Measurements from ENCODE around the gene CD163L1.

Gene CD163L1

DNA sequence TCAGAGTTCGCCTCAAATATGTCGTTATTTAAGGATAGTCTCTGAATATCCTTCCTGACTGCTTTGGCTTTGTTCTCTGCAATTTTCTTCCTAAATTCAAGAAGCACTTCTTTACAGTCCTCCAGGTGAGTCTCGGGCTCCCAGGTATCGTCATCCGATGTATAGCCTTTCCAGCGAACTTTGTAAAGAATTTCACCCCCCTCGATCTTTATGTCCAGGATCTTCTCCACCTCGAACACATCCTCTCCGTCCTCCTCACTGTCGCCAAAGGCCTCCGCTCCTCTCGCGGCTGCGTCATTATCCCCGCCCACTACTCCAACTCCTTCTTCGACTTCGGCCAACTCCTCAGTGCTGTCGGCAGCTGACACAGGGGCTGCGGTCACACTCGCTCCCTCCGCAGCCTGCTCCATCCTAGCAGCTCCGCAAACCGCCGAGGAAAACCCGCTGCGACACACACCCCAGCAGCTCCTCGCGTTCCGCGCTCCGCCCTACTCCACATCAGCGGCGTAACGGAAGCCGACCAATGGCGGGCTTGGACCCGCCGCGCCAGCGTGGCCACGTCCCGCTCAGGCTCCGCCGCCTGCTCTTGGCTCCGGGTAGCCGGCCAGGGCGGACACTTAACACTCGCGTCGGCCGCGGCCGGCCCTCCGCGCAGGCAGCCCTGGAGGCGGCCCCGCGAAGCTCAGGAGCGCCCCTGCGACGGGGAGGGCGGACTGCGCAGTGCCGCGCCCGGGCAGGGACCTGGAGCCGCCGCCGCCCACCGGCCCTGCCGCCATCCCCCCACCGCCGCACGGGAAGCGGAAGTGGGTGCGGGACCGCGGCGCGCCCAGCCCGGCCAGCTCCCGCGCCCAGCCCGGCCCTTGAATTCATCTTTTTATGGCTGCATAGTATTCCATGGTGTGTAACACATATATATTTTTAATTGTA lies 4.1 kb downstream of the CD163L1 start:
- TF ChIP-seq, protein P1, sequence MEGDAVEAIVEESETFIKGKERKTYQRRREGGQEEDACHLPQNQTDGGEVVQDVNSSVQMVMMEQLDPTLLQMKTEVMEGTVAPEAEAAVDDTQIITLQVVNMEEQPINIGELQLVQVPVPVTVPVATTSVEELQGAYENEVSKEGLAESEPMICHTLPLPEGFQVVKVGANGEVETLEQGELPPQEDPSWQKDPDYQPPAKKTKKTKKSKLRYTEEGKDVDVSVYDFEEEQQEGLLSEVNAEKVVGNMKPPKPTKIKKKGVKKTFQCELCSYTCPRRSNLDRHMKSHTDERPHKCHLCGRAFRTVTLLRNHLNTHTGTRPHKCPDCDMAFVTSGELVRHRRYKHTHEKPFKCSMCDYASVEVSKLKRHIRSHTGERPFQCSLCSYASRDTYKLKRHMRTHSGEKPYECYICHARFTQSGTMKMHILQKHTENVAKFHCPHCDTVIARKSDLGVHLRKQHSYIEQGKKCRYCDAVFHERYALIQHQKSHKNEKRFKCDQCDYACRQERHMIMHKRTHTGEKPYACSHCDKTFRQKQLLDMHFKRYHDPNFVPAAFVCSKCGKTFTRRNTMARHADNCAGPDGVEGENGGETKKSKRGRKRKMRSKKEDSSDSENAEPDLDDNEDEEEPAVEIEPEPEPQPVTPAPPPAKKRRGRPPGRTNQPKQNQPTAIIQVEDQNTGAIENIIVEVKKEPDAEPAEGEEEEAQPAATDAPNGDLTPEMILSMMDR (IDR thresholded peaks at IDR 0.05), result no peak

DNA sequence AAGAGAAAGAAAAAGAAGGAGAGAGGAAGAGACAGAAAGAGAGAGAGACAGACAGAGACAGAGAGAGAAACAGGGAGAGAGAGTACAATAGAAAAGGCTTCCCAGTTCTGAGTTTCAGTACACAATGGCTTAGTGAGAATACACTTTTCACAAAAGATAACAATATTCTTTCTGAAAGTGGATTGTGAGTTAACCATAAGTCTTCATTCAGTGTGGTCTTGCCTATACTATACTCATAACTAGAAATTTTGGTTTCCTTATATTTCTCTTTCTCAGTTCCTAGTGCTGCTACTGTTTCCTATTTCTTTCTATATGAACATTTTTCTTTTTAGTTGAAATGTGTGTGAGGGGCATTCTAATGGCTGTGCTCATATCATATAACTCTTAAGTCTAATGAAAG lies 9.3 kb downstream of the CD163L1 start:
- TF ChIP-seq, protein P1 (IDR thresholded peaks at IDR 0.05), result no peak

DNA sequence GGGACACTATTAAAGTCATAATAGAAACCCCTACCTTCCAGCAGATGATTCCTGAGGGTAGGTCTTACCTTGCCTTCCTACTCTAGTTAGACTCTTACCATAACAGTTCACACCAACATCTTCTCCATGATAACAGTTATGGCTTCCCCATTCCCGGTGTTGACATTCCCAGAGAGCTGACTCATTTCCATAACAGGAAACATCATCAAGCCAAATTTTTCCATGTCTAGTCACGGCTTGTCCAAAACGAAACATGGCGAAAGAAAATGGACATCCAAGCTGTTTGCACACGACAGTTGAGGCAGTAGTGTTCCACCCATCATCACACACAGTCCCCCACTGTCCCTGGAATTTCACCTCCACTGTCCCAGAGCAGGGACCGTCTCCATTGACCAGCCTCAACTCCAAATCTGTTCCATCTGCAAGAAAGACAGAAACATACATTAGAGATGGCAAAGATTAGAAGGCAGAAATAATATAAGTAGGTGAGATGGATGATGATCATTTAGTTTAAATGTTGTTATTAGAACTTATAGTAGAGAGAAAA lies 10.6 kb downstream of the CD163L1 start:
- TF ChIP-seq, protein P1 (IDR thresholded peaks at IDR 0.05), result no peak

DNA sequence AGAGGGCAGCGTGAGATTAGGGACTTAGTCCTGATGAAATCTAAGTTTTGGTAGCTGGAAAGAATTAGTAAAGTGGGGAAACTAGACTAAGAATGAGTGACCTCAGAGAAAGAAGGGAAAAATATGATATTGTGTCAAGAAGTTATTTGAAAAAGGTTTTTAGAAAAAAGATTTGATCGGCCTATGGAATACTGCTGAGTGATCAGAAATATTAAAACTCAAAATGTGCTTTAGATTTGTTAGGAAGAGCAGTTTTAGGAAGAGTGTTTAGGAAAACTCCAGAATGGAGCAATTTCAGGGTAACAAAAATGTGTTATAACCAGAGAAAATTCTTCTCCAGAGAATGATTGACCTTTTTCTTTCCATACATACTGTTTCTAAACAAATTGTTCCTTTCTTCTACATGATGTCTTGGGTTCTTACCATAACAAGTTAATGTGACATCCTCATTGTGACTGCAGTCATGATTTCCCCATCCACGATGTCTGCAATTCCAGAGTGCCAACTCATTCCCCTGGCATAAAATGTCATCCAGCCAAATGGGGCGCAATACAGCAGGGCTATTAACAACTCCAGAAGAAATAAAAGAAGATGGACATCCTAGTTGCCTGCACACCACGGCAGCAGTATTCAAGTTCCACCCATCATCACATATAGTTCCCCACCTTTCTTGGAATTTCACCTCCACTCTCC lies 11.8 kb downstream of the CD163L1 start:
- TF ChIP-seq, protein P1 (IDR thresholded peaks at IDR 0.05), result no peak

DNA sequence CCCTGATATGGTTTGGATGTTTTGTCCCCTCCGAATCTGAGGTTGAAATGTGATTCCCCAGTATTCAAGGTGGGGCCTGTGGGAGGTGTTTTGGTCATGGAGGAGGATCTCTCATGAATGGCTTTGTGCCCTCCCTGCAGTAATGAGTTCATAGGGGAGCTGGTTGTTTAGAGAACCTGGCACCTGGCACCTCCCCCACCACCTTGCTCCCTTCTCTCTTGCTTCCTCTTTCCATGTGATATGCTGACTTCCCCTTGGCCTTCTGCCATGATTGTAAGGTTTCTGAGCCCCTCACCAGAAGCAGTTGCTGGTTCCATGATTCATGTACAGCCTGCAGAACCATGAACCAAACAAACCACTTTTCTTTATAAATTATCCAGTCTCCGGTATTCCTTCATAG lies 32.6 kb downstream of the CD163L1 start:
- TF ChIP-seq, protein P1 (IDR thresholded peaks at IDR 0.05), result no peak

DNA sequence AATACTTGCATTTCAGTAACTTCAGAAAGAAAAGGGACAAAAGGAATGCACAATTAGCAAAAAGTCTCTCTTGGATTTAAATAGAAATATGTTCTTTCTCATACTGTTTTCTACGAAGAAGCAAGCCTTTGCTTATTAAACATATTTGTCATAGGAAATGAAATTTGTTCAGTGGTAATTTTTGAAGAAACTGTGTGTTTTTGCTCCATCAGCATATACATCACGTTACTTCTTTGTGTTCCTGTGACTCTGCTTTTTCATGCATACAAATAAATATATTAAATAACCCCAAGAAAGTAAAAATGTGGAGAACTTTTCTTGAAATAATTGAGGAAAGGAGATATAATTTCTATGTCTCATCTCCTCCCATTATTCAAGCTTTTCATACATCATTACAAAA lies 39.7 kb downstream of the CD163L1 start:
- TF ChIP-seq, protein P1 (IDR thresholded peaks at IDR 0.05), result no peak

DNA sequence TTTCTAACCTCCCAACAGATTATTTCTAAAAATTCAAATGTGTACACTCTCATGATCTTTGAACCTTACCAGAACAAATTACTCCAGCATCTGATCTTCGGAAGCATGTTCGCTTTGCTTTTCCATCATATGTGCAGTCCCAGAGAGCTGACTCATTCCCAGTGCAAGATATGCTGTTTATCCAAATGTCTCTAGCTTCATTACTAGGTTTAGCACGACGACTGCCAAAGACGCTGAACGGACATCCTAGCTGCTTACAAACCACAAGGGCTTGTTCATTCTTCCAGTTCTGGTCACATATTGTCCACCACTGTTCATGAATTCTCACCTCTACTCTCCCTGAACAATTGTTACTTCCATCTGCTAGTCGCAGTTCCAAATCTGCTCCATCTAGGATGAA lies 40.5 kb downstream of the CD163L1 start:
- TF ChIP-seq, protein P1 (IDR thresholded peaks at IDR 0.05), result no peak
